ENCODE data around the gene SCRT2.

Gene SCRT2

GRCh38 chr20:650954-651353 lies 24.6 kb downstream of the SCRT2 start:
- no peak for DNase-seq (ENCODE audit: low spot score)
- Histone ChIP-seq H3K4me3 (ENCODE audit: severe bottlenecking) (no peak overlapping the region), H3K27ac (ENCODE audit: poor library complexity, severe bottlenecking) (no peak overlapping the region), H3K4me1 (ENCODE audit: insufficient read depth, poor library complexity, severe bottlenecking) (no peaks in the 10 kb centered on the region), H3K36me3 (ENCODE audit: low read depth) (peaks cover 39% of the 10 kb centered on the region), H3K27me3 (ENCODE audit: insufficient read depth, poor library complexity, severe bottlenecking) (no peaks in the 10 kb centered on the region), H3K9me3 (ENCODE audit: severe bottlenecking) (no peaks in the 10 kb centered on the region)
- no peak for ATAC-seq (ENCODE audit: low read depth)
- TF ChIP-seq CTCF (IDR thresholded peaks at IDR 0.05; ENCODE audit: poor library complexity, severe bottlenecking): no peak

GRCh38 chr20:650281-650680 lies 25.3 kb downstream of the SCRT2 start:
- H3K4me3 ChIP-seq (ENCODE audit: severe bottlenecking): no peak overlapping the region
- no peak for ATAC-seq (ENCODE audit: low read depth)
- no peaks in the 10 kb centered on the region for H3K27me3 ChIP-seq (ENCODE audit: insufficient read depth, poor library complexity, severe bottlenecking)
- no peak for DNase-seq (ENCODE audit: low spot score)
- H3K4me1 ChIP-seq (ENCODE audit: insufficient read depth, poor library complexity, severe bottlenecking): no peaks in the 10 kb centered on the region
- no peak overlapping the region for H3K27ac ChIP-seq (ENCODE audit: poor library complexity, severe bottlenecking)
- peaks cover 39% of the 10 kb centered on the region for H3K36me3 ChIP-seq (ENCODE audit: low read depth)
- TF ChIP-seq CTCF (IDR thresholded peaks at IDR 0.05; ENCODE audit: poor library complexity, severe bottlenecking): no peak
- H3K9me3 ChIP-seq (ENCODE audit: severe bottlenecking): no peaks in the 10 kb centered on the region

GRCh38 chr20:647479-648019 lies 28.1 kb downstream of the SCRT2 start:
- H3K27me3 ChIP-seq (ENCODE audit: insufficient read depth, poor library complexity, severe bottlenecking): no peaks in the 10 kb centered on the region
- no peaks in the 10 kb centered on the region for H3K9me3 ChIP-seq (ENCODE audit: severe bottlenecking)
- no peak for DNase-seq (ENCODE audit: low spot score)
- TF ChIP-seq CTCF (IDR thresholded peaks at IDR 0.05; ENCODE audit: poor library complexity, severe bottlenecking): no peak
- peaks cover 39% of the 10 kb centered on the region for H3K36me3 ChIP-seq (ENCODE audit: low read depth)
- no peak for ATAC-seq (ENCODE audit: low read depth)
- no peak overlapping the region for H3K4me3 ChIP-seq (ENCODE audit: severe bottlenecking)
- no peaks in the 10 kb centered on the region for H3K4me1 ChIP-seq (ENCODE audit: insufficient read depth, poor library complexity, severe bottlenecking)
- no peak overlapping the region for H3K27ac ChIP-seq (ENCODE audit: poor library complexity, severe bottlenecking)

GRCh38 chr20:646868-647233 lies 28.8 kb downstream of the SCRT2 start:
- H3K27me3 ChIP-seq (ENCODE audit: insufficient read depth, poor library complexity, severe bottlenecking): no peaks in the 10 kb centered on the region
- DNase-seq (ENCODE audit: low spot score) (no peak), ATAC-seq (ENCODE audit: low read depth) (no peak; the same call in 2 of the 3 replicates)
- no peak overlapping the region for H3K27ac ChIP-seq (ENCODE audit: poor library complexity, severe bottlenecking)
- TF ChIP-seq CTCF (IDR thresholded peaks at IDR 0.05; ENCODE audit: poor library complexity, severe bottlenecking): no peak
- H3K9me3 ChIP-seq (ENCODE audit: severe bottlenecking): no peaks in the 10 kb centered on the region
- no peak overlapping the region for H3K4me3 ChIP-seq (ENCODE audit: severe bottlenecking)
- peaks cover 39% of the 10 kb centered on the region for H3K36me3 ChIP-seq (ENCODE audit: low read depth)
- no peaks in the 10 kb centered on the region for H3K4me1 ChIP-seq (ENCODE audit: insufficient read depth, poor library complexity, severe bottlenecking)

- H3K4me1 ChIP-seq (ENCODE audit: insufficient read depth, poor library complexity, severe bottlenecking): no peaks in the 10 kb centered on the region
- no peak overlapping the region for H3K4me3 ChIP-seq (ENCODE audit: severe bottlenecking)
- no peak overlapping the region for H3K27ac ChIP-seq (ENCODE audit: poor library complexity, severe bottlenecking)
- H3K36me3 ChIP-seq (ENCODE audit: low read depth): peaks cover 39% of the 10 kb centered on the region
- no peak for ATAC-seq (ENCODE audit: low read depth)
- H3K27me3 ChIP-seq (ENCODE audit: insufficient read depth, poor library complexity, severe bottlenecking): no peaks in the 10 kb centered on the region
- TF ChIP-seq CTCF (IDR thresholded peaks at IDR 0.05; ENCODE audit: poor library complexity, severe bottlenecking): no peak
- no peak for DNase-seq (ENCODE audit: low spot score)
- H3K9me3 ChIP-seq (ENCODE audit: severe bottlenecking): no peaks in the 10 kb centered on the region
These were observed 29.3 kb downstream of the SCRT2 start for GRCh38 chr20:646107-646867.
